MM.1S (cell line): ENCODE data around the gene CLEC16A.

Source experiments
- EZH2 ChIP-seq: fragments of 300-600 bp; sonication (generic); optimal IDR thresholded peaks from 2 replicates; pipeline ENCODE3; 2017; ENCODE audit warnings: low read depth, mild to moderate bottlenecking, antibody characterized with exemption, low read length, mixed read lengths
- TF ChIP-seq, protein P1 (sequence below): fragments of 300-600 bp; sonication (generic); IDR thresholded peaks from 2 replicates; pipeline ENCODE4 v1.5.1; 2016; ENCODE audit warnings: antibody characterized with exemption, low read length, mixed read lengths

DNA sequence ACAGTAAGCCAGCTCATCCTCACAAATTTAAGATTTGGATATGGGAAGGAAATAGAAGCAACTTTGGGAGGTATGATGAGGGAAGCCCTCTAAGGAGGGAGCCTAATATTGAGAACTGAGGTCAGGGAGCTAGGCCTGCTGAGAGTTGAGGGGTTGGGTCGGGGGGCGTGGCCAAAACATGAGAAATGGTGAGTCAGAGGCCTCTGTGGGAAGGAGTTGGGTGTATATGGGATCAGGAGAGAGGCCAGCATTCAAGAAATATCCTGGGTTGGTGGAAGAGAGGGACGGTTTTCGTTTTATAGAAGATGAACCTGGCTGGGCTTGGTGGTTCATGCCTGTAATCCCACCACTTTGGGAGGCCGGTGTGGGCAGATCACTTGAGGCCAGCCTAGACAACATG lies 48.4 kb downstream of the CLEC16A start:
- TF ChIP-seq, protein P1, sequence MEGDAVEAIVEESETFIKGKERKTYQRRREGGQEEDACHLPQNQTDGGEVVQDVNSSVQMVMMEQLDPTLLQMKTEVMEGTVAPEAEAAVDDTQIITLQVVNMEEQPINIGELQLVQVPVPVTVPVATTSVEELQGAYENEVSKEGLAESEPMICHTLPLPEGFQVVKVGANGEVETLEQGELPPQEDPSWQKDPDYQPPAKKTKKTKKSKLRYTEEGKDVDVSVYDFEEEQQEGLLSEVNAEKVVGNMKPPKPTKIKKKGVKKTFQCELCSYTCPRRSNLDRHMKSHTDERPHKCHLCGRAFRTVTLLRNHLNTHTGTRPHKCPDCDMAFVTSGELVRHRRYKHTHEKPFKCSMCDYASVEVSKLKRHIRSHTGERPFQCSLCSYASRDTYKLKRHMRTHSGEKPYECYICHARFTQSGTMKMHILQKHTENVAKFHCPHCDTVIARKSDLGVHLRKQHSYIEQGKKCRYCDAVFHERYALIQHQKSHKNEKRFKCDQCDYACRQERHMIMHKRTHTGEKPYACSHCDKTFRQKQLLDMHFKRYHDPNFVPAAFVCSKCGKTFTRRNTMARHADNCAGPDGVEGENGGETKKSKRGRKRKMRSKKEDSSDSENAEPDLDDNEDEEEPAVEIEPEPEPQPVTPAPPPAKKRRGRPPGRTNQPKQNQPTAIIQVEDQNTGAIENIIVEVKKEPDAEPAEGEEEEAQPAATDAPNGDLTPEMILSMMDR = no peak
- TF ChIP-seq EZH2 = no peak
